GM19372 (cell line): ENCODE results near the gene CTLA4.
A peak's percentile ranks its signal among the peaks of the same experiment; 100 is the strongest.
"Not testable (repeated sequence)": the region's sequence is repeated elsewhere in the genome, so short reads cannot be mapped to it uniquely, and the experiment has no call there.

Experiments used
- ATAC-seq: cut with Tn5 transposase; IDR thresholded peaks from one replicate; pipeline ENCODE4 v1.9.1; 2021; ENCODE audit warnings: mild to moderate bottlenecking, low read depth, moderate library complexity; ENCODE audit not compliant: unreplicated experiment

Gene CTLA4

DNA sequence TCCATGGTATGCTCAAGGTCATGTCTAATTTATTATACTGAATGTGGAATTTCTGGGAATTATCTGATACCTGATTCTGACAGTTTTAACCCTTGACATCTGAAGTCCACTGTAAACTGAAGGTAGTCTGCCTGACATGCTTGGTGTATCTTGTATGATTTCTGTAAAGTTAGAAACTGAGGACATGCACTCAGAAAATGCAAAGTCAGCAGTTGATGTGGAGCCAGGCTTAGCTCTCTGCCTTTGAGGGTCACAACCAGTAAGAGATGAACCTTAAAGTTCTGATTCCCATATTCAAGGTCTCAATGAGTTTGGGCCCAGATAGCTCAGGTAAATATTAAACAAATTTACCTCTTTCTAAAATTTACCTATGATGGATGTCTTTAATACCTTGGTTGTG lies 12.3 kb upstream of the CTLA4 start:
- ATAC-seq, result no peak

DNA sequence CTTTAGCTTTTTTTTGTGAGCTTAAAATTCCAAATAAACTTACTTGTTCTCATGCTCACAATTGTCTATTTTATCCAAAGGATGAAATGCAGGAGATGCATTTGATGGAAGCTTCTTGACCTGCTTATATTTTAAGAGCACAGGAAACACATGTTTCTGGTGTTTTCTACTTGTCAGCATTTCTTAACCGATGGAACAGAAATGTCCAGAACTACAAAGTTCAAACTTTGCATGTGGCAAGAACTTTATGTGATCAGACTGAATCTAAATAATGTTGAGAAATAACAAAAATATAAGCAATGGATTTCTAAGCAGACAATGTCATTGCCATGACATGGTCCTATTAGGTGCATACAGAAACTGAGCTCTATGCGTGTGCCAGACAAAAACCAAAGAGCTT lies 9.9 kb upstream of the CTLA4 start:
- no peak for ATAC-seq

DNA sequence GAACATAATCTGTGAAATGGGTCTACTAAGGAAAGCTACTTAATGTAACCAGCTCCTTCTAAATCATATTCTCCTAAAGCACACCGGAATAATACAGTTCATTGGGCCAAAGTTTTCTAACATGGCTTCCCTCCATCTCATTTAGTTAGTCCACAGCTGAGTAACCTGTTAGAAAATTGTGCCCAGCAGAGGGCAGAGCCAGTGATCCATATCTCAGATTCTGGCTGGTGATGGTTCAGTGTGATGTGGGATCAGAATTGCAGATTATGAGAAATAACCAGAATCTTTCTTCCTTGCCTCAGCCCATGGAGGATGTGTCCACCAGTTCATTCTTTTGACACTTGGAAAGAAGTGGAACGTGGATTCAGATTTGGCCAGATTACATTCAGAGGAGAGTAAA lies 9.4 kb upstream of the CTLA4 start:
- ATAC-seq, result no peak

DNA sequence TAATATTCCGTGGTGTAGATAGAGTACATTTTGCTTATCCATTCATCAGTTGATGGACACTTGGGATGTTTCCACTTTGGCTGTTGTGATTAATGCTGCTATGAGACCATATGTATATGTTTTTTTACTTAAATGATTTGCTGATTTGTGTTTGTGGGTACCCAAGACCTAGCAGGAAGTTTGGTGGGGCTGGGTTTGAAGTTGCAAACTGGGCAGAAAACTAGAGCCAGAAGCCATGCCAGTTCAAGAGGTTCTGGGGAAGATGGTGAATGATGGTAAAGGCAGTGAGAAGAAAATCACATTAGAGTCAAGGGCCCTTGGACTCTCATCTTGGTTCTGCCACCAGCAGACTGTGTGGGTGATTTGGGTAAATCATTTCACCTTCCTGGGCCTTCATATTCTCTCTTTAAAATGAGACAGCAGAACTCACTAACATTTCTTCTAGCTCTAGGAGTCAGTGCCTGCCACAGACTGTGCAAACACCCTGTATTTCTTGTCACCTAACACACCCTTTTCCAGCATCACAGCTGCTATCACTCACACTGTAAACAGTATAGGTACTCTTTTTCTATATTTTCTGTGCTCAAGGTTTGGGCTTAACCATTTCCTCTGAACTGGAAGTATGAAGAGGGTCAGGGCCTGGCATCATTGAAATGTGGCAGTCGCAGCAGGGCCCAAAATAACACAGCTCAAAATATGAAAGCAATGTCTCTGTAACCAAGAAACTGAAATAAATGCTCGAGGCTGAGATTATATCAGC lies 8.4 kb upstream of the CTLA4 start:
- no peak for ATAC-seq

GRCh38 chr2:203861197-203861596 lies 6.4 kb upstream of the CTLA4 start:
- ATAC-seq, result no peak

DNA sequence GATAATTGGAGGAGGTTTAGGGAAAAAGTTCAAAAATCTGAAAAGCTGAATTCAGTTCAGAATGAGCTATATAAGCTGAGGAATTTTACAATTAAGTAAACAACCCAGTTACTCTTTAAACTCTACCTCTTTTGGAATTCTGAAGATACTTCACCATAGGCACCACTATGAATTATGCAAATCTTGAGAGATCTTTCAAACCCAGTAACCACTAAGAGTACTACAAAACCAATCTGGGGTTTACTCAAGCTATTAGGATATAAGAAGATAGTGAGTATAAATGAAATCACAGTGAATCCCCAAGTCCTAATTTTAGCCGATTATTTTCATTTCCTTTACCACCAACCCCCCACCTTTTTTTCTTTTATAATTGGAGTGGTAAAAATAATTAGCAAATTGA lies 6.0 kb upstream of the CTLA4 start:
- ATAC-seq, result no peak

GRCh38 chr2:203869223-203870042 lies 1.9 kb downstream of the CTLA4 start:
- no peak for ATAC-seq

GRCh38 chr2:203870481-203870880 lies 2.9 kb downstream of the CTLA4 start:
- ATAC-seq, result no peak

GRCh38 chr2:203870941-203871340 lies 3.4 kb downstream of the CTLA4 start:
- no peak for ATAC-seq

GRCh38 chr2:203871371-203871983 lies 3.9 kb downstream of the CTLA4 start:
- peak; percentile 87 for ATAC-seq

DNA sequence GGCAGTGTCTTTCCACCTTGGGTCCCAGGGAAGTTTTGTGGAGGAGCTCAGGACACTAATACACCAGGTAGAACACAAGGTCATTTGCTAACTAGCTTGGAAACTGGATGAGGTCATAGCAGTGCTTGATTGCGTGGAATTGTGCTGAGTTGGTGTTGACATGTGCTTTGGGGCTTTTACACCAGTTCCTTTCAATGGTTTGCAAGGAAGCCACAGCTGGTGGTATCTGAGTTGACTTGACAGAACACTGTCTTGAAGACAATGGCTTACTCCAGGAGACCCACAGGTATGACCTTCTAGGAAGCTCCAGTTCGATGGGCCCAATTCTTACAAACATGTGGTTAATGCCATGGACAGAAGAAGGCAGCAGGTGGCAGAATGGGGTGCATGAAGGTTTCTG lies 5.9 kb downstream of the CTLA4 start:
- no peak for ATAC-seq

GRCh38 chr2:203873921-203874631 lies 6.5 kb downstream of the CTLA4 start:
- ATAC-seq, result no peak

DNA sequence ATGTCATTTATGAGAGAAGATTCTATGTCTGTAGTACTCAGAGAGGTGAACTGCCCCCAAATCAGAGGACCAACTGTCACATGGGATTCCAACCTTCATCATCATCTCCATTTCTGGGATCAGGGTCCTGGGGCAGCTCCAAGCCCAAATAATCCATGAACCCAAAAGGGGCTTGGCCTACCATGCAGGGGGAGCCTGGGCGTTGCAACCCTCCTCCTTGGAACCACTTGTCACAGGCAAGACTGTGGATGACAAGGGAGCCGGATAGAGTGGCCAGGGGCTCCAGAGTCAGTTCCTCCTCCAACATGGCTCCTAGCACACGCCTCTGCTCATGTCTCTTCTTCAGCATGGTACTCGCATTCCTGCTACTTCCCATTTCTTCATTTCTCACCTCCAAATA lies 7.9 kb downstream of the CTLA4 start:
- no peak for ATAC-seq

DNA sequence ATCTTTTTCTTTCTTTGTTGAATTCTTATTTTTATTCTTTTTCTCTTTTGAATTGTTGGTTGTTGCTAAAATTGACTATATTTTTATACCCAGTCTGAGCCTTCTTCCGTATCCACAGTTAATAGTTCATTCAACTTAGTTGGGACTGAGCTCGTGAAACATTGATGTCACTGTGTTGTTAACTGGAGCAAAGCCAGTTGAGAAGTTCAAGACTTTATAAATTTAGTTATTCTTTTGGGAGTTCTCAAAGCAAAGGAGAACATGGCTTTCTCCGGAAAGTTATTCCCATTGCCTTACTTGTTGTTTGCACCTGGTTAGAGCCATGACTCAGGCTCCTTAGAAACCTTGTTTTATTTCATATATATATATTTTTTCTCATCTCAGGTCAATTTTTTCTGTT lies 8.8 kb downstream of the CTLA4 start:
- no peak for ATAC-seq

GRCh38 chr2:203878063-203878462 lies 10.5 kb downstream of the CTLA4 start:
- ATAC-seq, result no peak

DNA sequence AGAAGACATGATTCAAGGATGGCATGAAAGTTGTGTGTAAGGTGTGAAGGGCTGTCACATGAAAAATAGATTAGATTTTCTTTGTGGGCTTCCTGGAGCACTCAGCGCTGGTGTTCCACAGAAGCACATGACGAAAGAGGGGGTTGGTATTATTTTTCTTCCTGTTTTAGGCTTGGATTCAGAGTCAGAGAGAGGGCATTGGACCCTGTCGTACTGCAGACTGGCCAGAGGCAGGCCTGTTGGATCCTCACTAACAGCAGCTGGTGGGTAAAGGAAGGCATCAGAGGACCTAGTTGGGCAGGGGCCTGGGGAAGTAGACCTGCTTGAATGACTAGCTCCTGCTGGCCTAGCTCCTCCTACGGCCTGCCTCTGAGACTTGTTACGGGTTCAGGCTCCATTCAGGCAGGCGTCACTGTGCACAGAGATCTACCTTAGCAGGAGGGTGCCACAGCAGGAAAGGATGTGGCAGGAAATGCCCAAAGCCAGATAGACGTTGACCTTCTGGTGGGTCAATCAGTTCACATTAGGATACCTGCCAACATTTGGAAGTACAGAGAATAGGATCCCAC lies 13.1 kb downstream of the CTLA4 start:
- ATAC-seq, result no peak

GRCh38 chr2:203881185-203881584 lies 13.6 kb downstream of the CTLA4 start:
- ATAC-seq, result not testable (repeated sequence)

- no peak for ATAC-seq
These were observed 15.0 kb downstream of the CTLA4 start for GRCh38 chr2:203882551-203882950.

DNA sequence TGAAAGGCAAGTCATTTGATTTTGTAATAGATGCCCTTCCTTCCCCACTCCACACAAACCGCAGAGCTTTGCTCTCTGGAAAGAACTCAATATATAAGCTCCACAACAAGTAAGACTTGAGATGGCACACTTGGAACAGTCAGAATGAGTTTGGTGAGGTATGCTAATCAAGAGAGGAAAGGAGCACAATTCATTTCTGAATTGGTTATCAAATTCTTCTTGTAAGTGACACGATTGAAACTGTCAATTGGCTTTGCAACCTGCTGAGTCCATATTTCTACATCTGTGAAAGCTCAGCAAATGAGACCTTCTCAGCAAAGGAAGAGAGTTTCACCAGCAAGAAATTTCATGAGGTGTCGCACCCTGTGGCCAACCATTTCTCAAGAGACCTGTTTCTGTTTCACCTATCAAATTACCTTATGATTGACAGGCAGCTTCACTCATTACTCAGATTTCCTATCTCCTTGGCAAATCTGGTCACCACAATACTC lies 19.1 kb downstream of the CTLA4 start:
- ATAC-seq, result no peak

- no peak for ATAC-seq
These were observed 20.1 kb downstream of the CTLA4 start for GRCh38 chr2:203887677-203888076.
